ENCODE data around the gene ZNF143. TPM values are rescaled to one million over a fixed set of nuclear protein-coding genes. Genes with fewer than 3 reads are reported as not detected.
A peak's percentile ranks its signal among the peaks of the same experiment; 100 is the strongest.

The ZNF143 gene
- total RNA-seq, 1 experiment from 2014 or later: 29.2 TPM

GRCh38 chr11:9562716-9563115 lies 101.9 kb downstream of the ZNF143 start:
- H3T11ph ChIP-seq (ENCODE audit: low read length): no peak overlapping the region
- H3K27ac ChIP-seq (ENCODE audit: insufficient read length, low read depth, low read length): no peak overlapping the region
- no peak overlapping the region for H3K14ac ChIP-seq (ENCODE audit: insufficient read depth, low read length)
- H4K5ac ChIP-seq (ENCODE audit: insufficient read length, low read depth, low read length): no peak overlapping the region
- Mint-ChIP-seq H3K4me1 (peaks cover 15 to 25% of the 10 kb centered on the region in 2 experiments), H3K27me3 (ENCODE audit: low read depth) (no peaks in the 10 kb centered on the region), H3K9me3 (peaks cover 16 to 21% of the 10 kb centered on the region in 2 experiments), H3K4me3 (no peak overlapping the region), H3K27ac (0 out of 7 replicates have a peak overlapping the region, but pooled peaks of 1 of the 3 experiments have one; percentile 63), H3K36me3 (ENCODE audit: insufficient read depth in 1 of 3, low read depth in 3 of 3) (peaks cover 7 to 20% (median 12%) of the 10 kb centered on the region in 3 experiments; a peak in 6 of 7 replicates)
- no peaks in the 10 kb centered on the region for H3K23me2 ChIP-seq (ENCODE audit: insufficient read length, low read depth, low read length, poor library complexity, severe bottlenecking)
- H4K91ac ChIP-seq (ENCODE audit: insufficient read length, low read depth, low read length): no peak overlapping the region
- no peak overlapping the region for H3K4ac ChIP-seq (ENCODE audit: low read depth, low read length)
- no peak overlapping the region for H3K4me2 ChIP-seq (ENCODE audit: insufficient read depth, insufficient read length, low read length)
- no peak overlapping the region for H2BK120ac ChIP-seq (ENCODE audit: low read depth, low read length, poor library complexity, severe bottlenecking)
- no peak for DNase-seq
- H2BK12ac ChIP-seq (ENCODE audit: insufficient read length, low read depth, low read length): no peak overlapping the region
- H3K23ac ChIP-seq (ENCODE audit: insufficient read length, low read depth, low read length): no peak overlapping the region
- H3K4me1 ChIP-seq (ENCODE audit: insufficient read depth, low read length): 0 out of 2 replicates have a peak, but pooled peaks cover 2% of the 10 kb centered on the region
- H4K20me1 ChIP-seq (ENCODE audit: control insufficient read depth, insufficient read depth, insufficient read length): no peaks in the 10 kb centered on the region
- no peak for TF ChIP-seq CTCF (conservative IDR thresholded peaks at IDR 0.05)
- H3K27me3 ChIP-seq (ENCODE audit: insufficient read depth, low read length): no peaks in the 10 kb centered on the region
- no peak overlapping the region for H2BK5ac ChIP-seq (ENCODE audit: insufficient read length, low read length)
- no peak overlapping the region for H2AK5ac ChIP-seq (ENCODE audit: insufficient read length, low read length)
- H3K9ac ChIP-seq (ENCODE audit: extremely low read depth, insufficient read length, low read length): no peak overlapping the region
- H3K9me3 ChIP-seq (ENCODE audit: control insufficient read depth, low read depth, low read length): no peaks in the 10 kb centered on the region
- no peak overlapping the region for H2BK20ac ChIP-seq (ENCODE audit: low read depth, low read length, poor library complexity, severe bottlenecking)
- H4K8ac ChIP-seq (replicated peaks; ENCODE audit: insufficient read length, low read depth, low read length): no peak overlapping the region
- no peaks in the 10 kb centered on the region for H3K79me2 ChIP-seq (ENCODE audit: insufficient read depth, low read length)
- H3K79me1 ChIP-seq (ENCODE audit: insufficient read depth, low read depth, low read length, poor library complexity, severe bottlenecking): no peaks in the 10 kb centered on the region
- no peak overlapping the region for H3K18ac ChIP-seq (ENCODE audit: insufficient read length, low read depth, low read length)
- H2BK15ac ChIP-seq (ENCODE audit: low read depth, low read length): no peak overlapping the region
- no peak overlapping the region for H2AFZ ChIP-seq (ENCODE audit: low read length)
- no peak overlapping the region for H3K56ac ChIP-seq (ENCODE audit: insufficient read length, low read depth, low read length)

Measured in H9 (cell line).